Measurements from ENCODE around the gene UNC5B.

- TF ChIP-seq CTCF (IDR thresholded peaks at IDR 0.05; ENCODE audit: poor library complexity) (no peak), EZH2 (IDR thresholded peaks at IDR 0.05; ENCODE audit: borderline replicate concordance) (no peak), EZH2phosphoT487 (IDR thresholded peaks at IDR 0.05; ENCODE audit: low read depth, severe bottlenecking, unreplicated experiment) (no peak)
These were observed 11.1 kb downstream of the UNC5B start for GRCh38 chr10:71223347-71224058.
